OCI-LY1 (cell line): ENCODE results near the gene PEX26.

ENCODE experiments used
- EZH2 ChIP-seq: fragments of 200-600 bp; sonication (generic), shearing (Covaris generic); IDR thresholded peaks from 2 replicates; pipeline ENCODE4 v1.8.0; 2017; ENCODE audit warnings: borderline replicate concordance, mixed run types, mild to moderate bottlenecking, antibody characterized with exemption, low read length, moderate library complexity, mixed read lengths
- TF ChIP-seq, protein P1 (sequence below): fragments of 200-600 bp; sonication (generic), shearing (Covaris generic); IDR thresholded peaks from 2 replicates; pipeline ENCODE4 v1.5.1; 2017; ENCODE audit warnings: mild to moderate bottlenecking, antibody characterized with exemption, low read length, moderate library complexity, mixed read lengths

GRCh38 chr22:18057568-18058209 lies 20.1 kb upstream of the PEX26 start:
- TF ChIP-seq EZH2, result no peak
- TF ChIP-seq, protein P1, sequence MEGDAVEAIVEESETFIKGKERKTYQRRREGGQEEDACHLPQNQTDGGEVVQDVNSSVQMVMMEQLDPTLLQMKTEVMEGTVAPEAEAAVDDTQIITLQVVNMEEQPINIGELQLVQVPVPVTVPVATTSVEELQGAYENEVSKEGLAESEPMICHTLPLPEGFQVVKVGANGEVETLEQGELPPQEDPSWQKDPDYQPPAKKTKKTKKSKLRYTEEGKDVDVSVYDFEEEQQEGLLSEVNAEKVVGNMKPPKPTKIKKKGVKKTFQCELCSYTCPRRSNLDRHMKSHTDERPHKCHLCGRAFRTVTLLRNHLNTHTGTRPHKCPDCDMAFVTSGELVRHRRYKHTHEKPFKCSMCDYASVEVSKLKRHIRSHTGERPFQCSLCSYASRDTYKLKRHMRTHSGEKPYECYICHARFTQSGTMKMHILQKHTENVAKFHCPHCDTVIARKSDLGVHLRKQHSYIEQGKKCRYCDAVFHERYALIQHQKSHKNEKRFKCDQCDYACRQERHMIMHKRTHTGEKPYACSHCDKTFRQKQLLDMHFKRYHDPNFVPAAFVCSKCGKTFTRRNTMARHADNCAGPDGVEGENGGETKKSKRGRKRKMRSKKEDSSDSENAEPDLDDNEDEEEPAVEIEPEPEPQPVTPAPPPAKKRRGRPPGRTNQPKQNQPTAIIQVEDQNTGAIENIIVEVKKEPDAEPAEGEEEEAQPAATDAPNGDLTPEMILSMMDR, result no peak
